Natural killer cell treated with Interleukin-12 subunit alpha and Interleukin-12 subunit beta and Interleukin-15 and Interleukin-18, amount 100 ng/mL, for 72 hours (primary cell): ENCODE results near the gene ENPP7. TPM values are rescaled to one million over a fixed set of nuclear protein-coding genes. Genes with fewer than 3 reads are reported as not detected.
A peak's percentile ranks its signal among the peaks of the same experiment; 100 is the strongest.

Experiments
- ATAC-seq, 2 donors: fragments of 150-1000 bp; cut with Tn5 transposase in 1 of 2; sonication (Bioruptor Pico), chemical (Tn5 transposase) in 1 of 2; 2 replicates each; pipeline ENCODE4 v1.10.0; 2021
- DNase-seq: peaks from one replicate; pipeline ENCODE4 v3.0.0; 2022; ENCODE audit warnings: low spot score
- H3K27ac Mint-ChIP-seq, 2 donors: 1 replicate in 1 of 2; 2 replicates in 1 of 2; pipeline ENCODE4 v1.8.0; 2022; ENCODE audit warnings: mixed read lengths in 2 of 2, mild to moderate bottlenecking in 1 of 2, moderate library complexity in 1 of 2
- H3K27me3 Mint-ChIP-seq, 2 donors: 1 replicate in 1 of 2; 2 replicates in 1 of 2; pipeline ENCODE4 v1.8.0; 2022; ENCODE audit warnings: mixed read lengths in 2 of 2
- H3K36me3 Mint-ChIP-seq: one replicate; pipeline ENCODE4 v1.8.0; 2022; ENCODE audit warnings: mixed read lengths
- H3K4me1 Mint-ChIP-seq, 2 donors: 1 replicate in 1 of 2; 2 replicates in 1 of 2; pipeline ENCODE4 v1.8.0; 2022; ENCODE audit warnings: low read depth in 2 of 2, mixed read lengths in 2 of 2, mild to moderate bottlenecking in 1 of 2
- H3K4me3 Mint-ChIP-seq: one replicate; pipeline ENCODE4 v1.8.0; 2022; ENCODE audit warnings: mixed read lengths
- H3K9me3 Mint-ChIP-seq: 2 replicates; pipeline ENCODE4 v1.8.0; 2022; ENCODE audit warnings: mixed read lengths
- total RNA-seq, 2 donors: library from RNA; stranded (reverse); gene quantifications; one replicate each; pipeline ENCODE4 v1.2.3, GENCODE V29; 2022

Gene ENPP7
- total RNA-seq, 2 donors from 2014 or later, result 0.14 TPM; not detected in 1

GRCh38 chr17:79732804-79733691, 2.3 kb downstream of the ENPP7 start:
- peak overlapping the region in 1 of 2 donors; percentile 92 for H3K27ac Mint-ChIP-seq
- DNase-seq, result no peak
- no peaks in the 10 kb centered on the region for H3K27me3 Mint-ChIP-seq
- peak overlapping the region; percentile 48 for H3K4me3 Mint-ChIP-seq
- H3K9me3 Mint-ChIP-seq, result no peaks in the 10 kb centered on the region
- H3K36me3 Mint-ChIP-seq, result no peaks in the 10 kb centered on the region
- peaks cover 15 to 24% of the 10 kb centered on the region in 2 donors for H3K4me1 Mint-ChIP-seq
- peak in 1 of 2 donors; percentile 73 for ATAC-seq

DNA sequence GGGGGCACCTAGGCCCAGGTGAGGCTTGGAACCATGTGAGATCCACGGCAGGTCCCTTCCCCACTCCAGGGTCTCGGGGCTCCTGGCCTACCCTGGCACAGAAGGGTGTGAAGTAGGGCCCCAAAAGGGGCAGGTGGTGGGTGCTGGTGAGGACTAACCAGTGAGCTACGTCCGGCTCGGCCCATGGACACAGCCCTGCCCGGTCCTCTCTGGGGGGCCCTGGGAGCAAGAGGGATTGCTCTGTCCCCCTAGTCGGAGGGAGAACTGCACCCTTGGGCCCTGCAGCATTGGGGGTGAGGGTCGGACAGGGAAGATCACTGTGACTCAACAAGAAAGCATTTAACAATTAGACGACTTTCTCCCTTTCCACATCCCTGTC, 2.9 kb downstream of the ENPP7 start:
- DNase-seq, result no peak
- H3K27me3 Mint-ChIP-seq, result peaks cover under 1 to 2% of the 10 kb centered on the region in 2 donors
- H3K9me3 Mint-ChIP-seq, result no peaks in the 10 kb centered on the region
- no peak for ATAC-seq
- H3K4me1 Mint-ChIP-seq, result peaks cover 11 to 24% of the 10 kb centered on the region in 2 donors
- peak overlapping the region in 1 of 2 donors; percentile 92 for H3K27ac Mint-ChIP-seq
- peak overlapping the region; percentile 34 for H3K4me3 Mint-ChIP-seq
- H3K36me3 Mint-ChIP-seq, result no peaks in the 10 kb centered on the region

DNA sequence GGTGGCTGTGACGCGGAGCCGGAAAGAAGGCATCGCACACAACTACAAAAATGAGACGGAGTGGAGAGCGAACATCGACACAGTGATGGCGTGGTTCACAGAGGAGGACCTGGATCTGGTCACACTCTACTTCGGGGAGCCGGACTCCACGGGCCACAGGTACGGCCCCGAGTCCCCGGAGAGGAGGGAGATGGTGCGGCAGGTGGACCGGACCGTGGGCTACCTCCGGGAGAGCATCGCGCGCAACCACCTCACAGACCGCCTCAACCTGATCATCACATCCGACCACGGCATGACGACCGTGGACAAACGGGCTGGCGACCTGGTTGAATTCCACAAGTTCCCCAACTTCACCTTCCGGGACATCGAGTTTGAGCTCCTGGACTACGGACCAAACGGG, 4.4 kb downstream of the ENPP7 start:
- ATAC-seq (no peak), DNase-seq (no peak)
- Mint-ChIP-seq H3K4me1 (peaks cover 11 to 15% of the 10 kb centered on the region in 2 donors), H3K4me3 (no peak overlapping the region), H3K36me3 (no peaks in the 10 kb centered on the region), H3K27me3 (peaks cover 15 to 16% of the 10 kb centered on the region in 2 donors), H3K9me3 (no peaks in the 10 kb centered on the region), H3K27ac (no peak overlapping the region)

- Mint-ChIP-seq H3K36me3 (no peaks in the 10 kb centered on the region), H3K9me3 (no peaks in the 10 kb centered on the region), H3K4me1 (peaks cover 11 to 13% of the 10 kb centered on the region in 2 donors), H3K4me3 (no peak overlapping the region), H3K27me3 (peaks cover 18 to 19% of the 10 kb centered on the region in 2 donors), H3K27ac (no peak overlapping the region)
- no peak for ATAC-seq
- no peak for DNase-seq
These were observed 6.5 kb downstream of the ENPP7 start for GRCh38 chr17:79737046-79737921.

- H3K9me3 Mint-ChIP-seq, result no peaks in the 10 kb centered on the region
- no peak overlapping the region for H3K27ac Mint-ChIP-seq
- ATAC-seq, result no peak
- H3K27me3 Mint-ChIP-seq, result peaks cover 18 to 19% of the 10 kb centered on the region in 2 donors
- peaks cover 5 to 7% of the 10 kb centered on the region in 2 donors for H3K4me1 Mint-ChIP-seq
- no peak for DNase-seq
- H3K36me3 Mint-ChIP-seq, result no peaks in the 10 kb centered on the region
- H3K4me3 Mint-ChIP-seq, result no peak overlapping the region
These were observed 7.3 kb downstream of the ENPP7 start for GRCh38 chr17:79737922-79738578.

DNA sequence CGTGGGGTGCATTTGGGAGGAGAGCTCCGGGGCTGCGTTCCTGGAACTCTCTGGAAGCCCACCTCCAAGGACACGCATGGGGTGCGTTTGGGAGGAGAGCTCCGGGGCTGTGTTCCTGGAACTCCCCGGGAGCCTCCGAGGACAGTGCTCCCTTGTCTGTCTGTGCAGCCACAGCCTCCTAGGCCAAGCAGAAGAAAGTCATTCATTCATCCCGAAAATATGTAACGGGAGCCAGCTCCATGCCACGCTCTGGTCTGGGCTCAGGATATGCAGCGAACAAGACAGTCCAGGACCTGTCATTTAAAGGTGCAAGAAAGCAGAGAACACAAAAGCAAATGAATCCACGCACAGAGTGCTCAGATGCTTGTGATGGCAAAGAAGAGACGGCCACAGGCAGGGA, 7.9 kb downstream of the ENPP7 start:
- Mint-ChIP-seq H3K27ac (no peak overlapping the region), H3K27me3 (peaks cover 18 to 19% of the 10 kb centered on the region in 2 donors), H3K4me3 (no peak overlapping the region), H3K36me3 (no peaks in the 10 kb centered on the region), H3K9me3 (no peaks in the 10 kb centered on the region), H3K4me1 (peaks cover 0 to 2% of the 10 kb centered on the region in 2 donors)
- ATAC-seq (no peak), DNase-seq (no peak)

GRCh38 chr17:79739148-79740062, 8.7 kb downstream of the ENPP7 start:
- no peak for DNase-seq
- ATAC-seq, result no peak
- Mint-ChIP-seq H3K36me3 (no peaks in the 10 kb centered on the region), H3K4me3 (no peak overlapping the region), H3K27me3 (peaks cover 18 to 19% of the 10 kb centered on the region in 2 donors), H3K27ac (peak overlapping the region in 1 of 2 donors; percentile 12), H3K9me3 (no peaks in the 10 kb centered on the region), H3K4me1 (peaks cover 0 to 2% of the 10 kb centered on the region in 2 donors)

DNA sequence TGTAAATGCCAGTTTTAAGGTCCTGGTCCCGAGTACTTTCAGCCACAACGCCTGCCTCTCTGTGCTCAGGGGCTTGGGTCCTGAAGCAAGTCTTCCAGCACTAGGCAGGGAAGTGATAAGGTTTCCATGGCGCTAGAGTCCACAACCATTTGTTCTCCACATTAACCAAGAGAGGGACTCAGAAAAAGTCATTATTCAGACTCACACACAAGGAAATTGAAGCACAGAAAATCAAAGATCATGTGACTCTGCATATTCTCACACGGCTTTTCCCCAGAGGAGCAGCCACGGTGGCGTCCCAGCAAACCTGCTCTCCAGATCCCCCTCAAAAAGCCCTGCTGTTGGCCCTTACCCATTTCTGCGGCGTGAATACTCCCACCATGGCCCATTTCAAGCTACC, 9.7 kb downstream of the ENPP7 start:
- Mint-ChIP-seq H3K4me3 (no peak overlapping the region), H3K27me3 (peaks cover 21 to 24% of the 10 kb centered on the region in 2 donors), H3K36me3 (no peaks in the 10 kb centered on the region), H3K4me1 (peaks cover 3 to 4% of the 10 kb centered on the region in 2 donors), H3K9me3 (no peaks in the 10 kb centered on the region), H3K27ac (no peak overlapping the region)
- ATAC-seq (no peak), DNase-seq (no peak)

DNA sequence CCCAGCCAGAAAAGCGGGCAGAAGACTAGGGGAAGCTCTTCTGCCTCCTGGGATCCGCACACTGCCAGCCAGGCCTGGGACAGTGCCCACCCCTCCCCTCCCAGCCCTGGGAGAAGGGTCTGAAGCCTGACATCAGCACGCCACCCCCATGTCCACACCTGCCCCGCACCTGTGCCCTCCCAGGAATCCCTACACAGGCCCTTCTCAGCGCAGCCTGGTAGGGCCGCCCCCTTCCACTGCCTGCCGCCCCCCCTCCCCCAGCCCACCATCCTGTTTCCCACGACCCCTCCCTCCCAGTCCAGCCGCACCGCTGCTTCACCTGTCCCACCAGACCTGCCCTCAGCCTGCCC, 10.6 kb downstream of the ENPP7 start:
- H3K4me3 Mint-ChIP-seq, result no peak overlapping the region
- ATAC-seq (no peak), DNase-seq (no peak)
- peaks cover 5 to 6% of the 10 kb centered on the region in 2 donors for H3K4me1 Mint-ChIP-seq
- no peak overlapping the region for H3K27ac Mint-ChIP-seq
- H3K36me3 Mint-ChIP-seq, result no peaks in the 10 kb centered on the region
- H3K9me3 Mint-ChIP-seq, result no peaks in the 10 kb centered on the region
- peaks cover 23 to 25% of the 10 kb centered on the region in 2 donors for H3K27me3 Mint-ChIP-seq

- no peak overlapping the region for H3K27ac Mint-ChIP-seq
- no peaks in the 10 kb centered on the region for H3K9me3 Mint-ChIP-seq
- peaks cover 5 to 6% of the 10 kb centered on the region in 2 donors for H3K4me1 Mint-ChIP-seq
- no peak overlapping the region for H3K4me3 Mint-ChIP-seq
- H3K27me3 Mint-ChIP-seq, result peaks cover 23 to 25% of the 10 kb centered on the region in 2 donors
- no peaks in the 10 kb centered on the region for H3K36me3 Mint-ChIP-seq
- ATAC-seq (peak; percentile 56 to 77), DNase-seq (peak; percentile 74)
These were observed 11.2 kb downstream of the ENPP7 start for GRCh38 chr17:79741751-79742588.

DNA sequence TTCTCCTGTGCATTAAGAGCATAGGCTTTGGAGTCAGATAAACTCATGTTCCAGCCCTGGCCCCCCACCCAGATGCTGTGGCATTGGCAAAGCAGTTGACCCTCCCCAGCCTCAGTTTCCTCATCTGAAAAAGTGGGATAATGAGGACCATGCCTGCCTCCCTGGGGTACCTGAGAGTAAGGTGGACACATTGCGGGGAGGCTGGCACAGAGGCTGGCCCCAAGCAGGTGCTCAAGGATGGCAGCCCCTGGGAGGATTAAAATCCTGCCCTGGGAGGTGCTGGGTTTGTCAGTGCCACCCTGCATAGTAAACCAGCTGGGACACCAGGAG, 11.8 kb downstream of the ENPP7 start:
- Mint-ChIP-seq H3K9me3 (no peaks in the 10 kb centered on the region), H3K4me1 (peaks cover 5 to 6% of the 10 kb centered on the region in 2 donors), H3K27me3 (peaks cover 23 to 25% of the 10 kb centered on the region in 2 donors), H3K27ac (no peak overlapping the region), H3K36me3 (no peaks in the 10 kb centered on the region), H3K4me3 (no peak overlapping the region)
- DNase-seq (no peak), ATAC-seq (no peak)

GRCh38 chr17:79742951-79743476, 12.3 kb downstream of the ENPP7 start:
- Mint-ChIP-seq H3K9me3 (no peaks in the 10 kb centered on the region), H3K27me3 (peaks cover 25 to 27% of the 10 kb centered on the region in 2 donors)

More at GRCh38 chr17:79742951-79743476, 12.3 kb downstream of the ENPP7 start:
- ATAC-seq (no peak), DNase-seq (no peak)
- no peak overlapping the region for H3K4me3 Mint-ChIP-seq
- H3K4me1 Mint-ChIP-seq, result peaks cover 5 to 10% of the 10 kb centered on the region in 2 donors
- no peaks in the 10 kb centered on the region for H3K36me3 Mint-ChIP-seq
- H3K27ac Mint-ChIP-seq, result no peak overlapping the region
